ENCODE measurements around the gene ZCCHC24.
A peak's percentile ranks its signal among the peaks of the same experiment; 100 is the strongest.

Gene ZCCHC24

GRCh38 chr10:79407811-79408795, 37.3 kb downstream of the ZCCHC24 start:
- no peaks in the 10 kb centered on the region for H3K36me3 ChIP-seq (ENCODE audit: low read depth)
- no peaks in the 10 kb centered on the region for H3K4me1 ChIP-seq (ENCODE audit: insufficient read depth, poor library complexity, severe bottlenecking)
- H3K27me3 ChIP-seq (ENCODE audit: insufficient read depth, poor library complexity, severe bottlenecking), result no peaks in the 10 kb centered on the region
- no peak overlapping the region for H3K4me3 ChIP-seq (ENCODE audit: severe bottlenecking)
- no peaks in the 10 kb centered on the region for H3K9me3 ChIP-seq (ENCODE audit: severe bottlenecking)
- no peak for TF ChIP-seq CTCF (IDR thresholded peaks at IDR 0.05; ENCODE audit: poor library complexity, severe bottlenecking)
- H3K27ac ChIP-seq (ENCODE audit: poor library complexity, severe bottlenecking), result no peak overlapping the region
- DNase-seq (ENCODE audit: low spot score) (peak; percentile 38), ATAC-seq (ENCODE audit: low read depth) (no peak)

GRCh38 chr10:79407423-79407796, 38.0 kb downstream of the ZCCHC24 start:
- no peaks in the 10 kb centered on the region for H3K36me3 ChIP-seq (ENCODE audit: low read depth)
- TF ChIP-seq CTCF (IDR thresholded peaks at IDR 0.05; ENCODE audit: poor library complexity, severe bottlenecking), result no peak
- peak; percentile 13 for DNase-seq (ENCODE audit: low spot score)
- no peaks in the 10 kb centered on the region for H3K4me1 ChIP-seq (ENCODE audit: insufficient read depth, poor library complexity, severe bottlenecking)
- no peaks in the 10 kb centered on the region for H3K27me3 ChIP-seq (ENCODE audit: insufficient read depth, poor library complexity, severe bottlenecking)
- H3K27ac ChIP-seq (ENCODE audit: poor library complexity, severe bottlenecking), result no peak overlapping the region
- H3K4me3 ChIP-seq (ENCODE audit: severe bottlenecking), result no peak overlapping the region
- ATAC-seq (ENCODE audit: low read depth), result no peak
- H3K9me3 ChIP-seq (ENCODE audit: severe bottlenecking), result no peaks in the 10 kb centered on the region

GRCh38 chr10:79406683-79407422, 38.6 kb downstream of the ZCCHC24 start:
- peak; percentile 28 for DNase-seq (ENCODE audit: low spot score)
- Histone ChIP-seq H3K27ac (ENCODE audit: poor library complexity, severe bottlenecking) (no peak overlapping the region), H3K27me3 (ENCODE audit: insufficient read depth, poor library complexity, severe bottlenecking) (no peaks in the 10 kb centered on the region), H3K36me3 (ENCODE audit: low read depth) (no peaks in the 10 kb centered on the region), H3K4me3 (ENCODE audit: severe bottlenecking) (no peak overlapping the region), H3K9me3 (ENCODE audit: severe bottlenecking) (no peaks in the 10 kb centered on the region), H3K4me1 (ENCODE audit: insufficient read depth, poor library complexity, severe bottlenecking) (no peaks in the 10 kb centered on the region)
- TF ChIP-seq CTCF (IDR thresholded peaks at IDR 0.05; ENCODE audit: poor library complexity, severe bottlenecking), result no peak
- ATAC-seq (ENCODE audit: low read depth), result no peak

- no peak overlapping the region for H3K4me3 ChIP-seq (ENCODE audit: severe bottlenecking)
- no peak for DNase-seq (ENCODE audit: low spot score)
- H3K27me3 ChIP-seq (ENCODE audit: insufficient read depth, poor library complexity, severe bottlenecking), result no peaks in the 10 kb centered on the region
- no peaks in the 10 kb centered on the region for H3K36me3 ChIP-seq (ENCODE audit: low read depth)
- no peaks in the 10 kb centered on the region for H3K9me3 ChIP-seq (ENCODE audit: severe bottlenecking)
- no peak for TF ChIP-seq CTCF (IDR thresholded peaks at IDR 0.05; ENCODE audit: poor library complexity, severe bottlenecking)
- no peaks in the 10 kb centered on the region for H3K4me1 ChIP-seq (ENCODE audit: insufficient read depth, poor library complexity, severe bottlenecking)
- no peak for ATAC-seq (ENCODE audit: low read depth)
- no peak overlapping the region for H3K27ac ChIP-seq (ENCODE audit: poor library complexity, severe bottlenecking)
These were observed 39.4 kb downstream of the ZCCHC24 start for GRCh38 chr10:79405995-79406515.

All from RWPE2 (cell line).